GM18951 (cell line): ENCODE measurements around the gene MBOAT1.

ENCODE experiments used
- POLR2A ChIP-seq: IDR thresholded peaks from 4 replicates; pipeline ENCODE4 v1.6.1; 2011; ENCODE audit warnings: mild to moderate bottlenecking; ENCODE audit not compliant: insufficient read length, insufficient read depth; ENCODE audit errors: extremely low read depth
- in situ Hi-C: fragments of 300-500 bp; cut with MboI; formaldehyde crosslinking; loops from one replicate; pipeline ENCODE4 v1.12.0; 2022; ENCODE audit warnings: low sequenced_read_pairs, mixed read lengths, inconsistent platforms; ENCODE audit not compliant: unreplicated experiment

Gene MBOAT1

GRCh38 chr6:20238688-20239587 is 26.7 kb upstream of the MBOAT1 start:
- in situ Hi-C loops: no loop called here
- no peak for TF ChIP-seq POLR2A

GRCh38 chr6:20237677-20238460 is 25.6 kb upstream of the MBOAT1 start:
- no peak for TF ChIP-seq POLR2A

GRCh38 chr6:20236909-20237600 is 24.8 kb upstream of the MBOAT1 start:
- in situ Hi-C loops: no loop called here
- TF ChIP-seq POLR2A: no peak

More at GRCh38 chr6:20237677-20238460, 25.6 kb upstream of the MBOAT1 start:
- in situ Hi-C loops: no loop called here

- in situ Hi-C loops: no loop called here
- no peak for TF ChIP-seq POLR2A
Observed at GRCh38 chr6:20236344-20236743, 24.1 kb upstream of the MBOAT1 start.

- in situ Hi-C loops: no loop called here
- TF ChIP-seq POLR2A: no peak
Observed at GRCh38 chr6:20235041-20235440, 22.8 kb upstream of the MBOAT1 start.

GRCh38 chr6:20234136-20234535 is 21.9 kb upstream of the MBOAT1 start:
- TF ChIP-seq POLR2A: no peak
- in situ Hi-C loops: no loop called here

GRCh38 chr6:20233007-20233730 is 20.9 kb upstream of the MBOAT1 start:
- TF ChIP-seq POLR2A: no peak
- in situ Hi-C loops: no loop called here

- in situ Hi-C loops: no loop called here
- TF ChIP-seq POLR2A: no peak
Observed at GRCh38 chr6:20232188-20232587, 19.9 kb upstream of the MBOAT1 start.

GRCh38 chr6:20230401-20231119 is 18.3 kb upstream of the MBOAT1 start:
- in situ Hi-C loops: no loop called here
- no peak for TF ChIP-seq POLR2A

GRCh38 chr6:20229881-20230280 is 17.6 kb upstream of the MBOAT1 start:
- TF ChIP-seq POLR2A: no peak
- in situ Hi-C loops: no loop called here

GRCh38 chr6:20227350-20227749 is 15.1 kb upstream of the MBOAT1 start:
- in situ Hi-C loops: no loop called here

GRCh38 chr6:20223141-20223540 is 10.9 kb upstream of the MBOAT1 start:
- TF ChIP-seq POLR2A: no peak
- in situ Hi-C loops: no loop called here

More at GRCh38 chr6:20227350-20227749, 15.1 kb upstream of the MBOAT1 start:
- no peak for TF ChIP-seq POLR2A
